Small intestine (tissue), 7 donors: ENCODE measurements around the gene CELF2. TPM values are rescaled to one million over a fixed set of nuclear protein-coding genes. Genes with fewer than 3 reads are reported as not detected.

Experiments used
- DNase-seq, 2 donors: peaks; one replicate each; pipeline versions ENCODE4 v3.0.0 to v3.0.0-alpha.2; 2013
- FAIRE-seq: peaks from 2 replicates; lab custom pipeline; 2012; peaks lifted over from hg19 to GRCh38; lab: Jason Lieb, UNC
- H3K27ac ChIP-seq, 3 donors: one replicate each; pipeline ENCODE4 v1.5.1; 2013; ENCODE audit warnings: low read length in 2 of 3, mild to moderate bottlenecking in 2 of 3, control low read depth in 1 of 3, inconsistent platforms in 1 of 3, low read depth in 1 of 3, moderate library complexity in 1 of 3
- H3K27me3 ChIP-seq, 3 donors: one replicate each; pipeline ENCODE4 v1.6.1; 2013; ENCODE audit warnings: low read length in 3 of 3, inconsistent platforms in 1 of 3; ENCODE audit not compliant: control insufficient read depth in 3 of 3, insufficient read depth in 3 of 3
- H3K36me3 ChIP-seq, 3 donors: one replicate each; pipeline ENCODE4 v1.6.1; 2013; ENCODE audit warnings: low read length in 3 of 3, inconsistent platforms in 1 of 3, low read depth in 1 of 3, mild to moderate bottlenecking in 1 of 3, moderate library complexity in 1 of 3; ENCODE audit not compliant: control insufficient read depth in 3 of 3, insufficient read depth in 2 of 3
- H3K4me1 ChIP-seq, 3 donors: one replicate each; pipeline ENCODE4 v1.6.1; 2013; ENCODE audit warnings: low read length in 2 of 3, inconsistent platforms in 1 of 3, low read depth in 1 of 3, mild to moderate bottlenecking in 1 of 3, moderate library complexity in 1 of 3; ENCODE audit not compliant: control insufficient read depth in 3 of 3, insufficient read depth in 2 of 3
- H3K4me3 ChIP-seq, 3 donors: one replicate each; pipeline ENCODE4 v1.5.1; 2013; ENCODE audit warnings: low read length in 3 of 3, control low read depth in 1 of 3, inconsistent platforms in 1 of 3, low read depth in 1 of 3, mild to moderate bottlenecking in 1 of 3, moderate library complexity in 1 of 3
- H3K9me3 ChIP-seq, 2 donors: one replicate each; pipeline ENCODE4 v1.6.1; 2013; ENCODE audit warnings: low read depth in 1 of 2, low read length in 1 of 2; ENCODE audit not compliant: control insufficient read depth in 2 of 2, insufficient read depth in 1 of 2
- WGBS, 3 donors: extraction: QIAGEN DNeasy Blood & Tissue Kit; methylation state at CpG; one replicate each; pipeline ENCODE4 v1.1.7; 2013; 5-methylcytosine and 5-hydroxymethylcytosine counted together
- polyA plus RNA-seq, 4 donors: library from polyadenylated mRNA; stranded (reverse) in 3 of 4; unstranded in 1 of 4; fragments of 200-250 nt in 3 of 4; fragments of 120-200 nt in 1 of 4; gene quantifications; one replicate each; pipeline versions ENCODE4 v1.2.1 to v1.2.3, GENCODE V29; 2013
- donor health status: healthy with polysubstance abuse.
- donor health status: control.
- donor health status: control.
- donor health status: Bipolar disorder and iron deficiency.
- donor health status: healthy.

The CELF2 gene
- polyA plus RNA-seq, 4 donors: 1.8 to 11.6 (median 6.1) TPM

GRCh38 chr10:11093771-11094736 is 76.4 kb downstream of the CELF2 start:
- FAIRE-seq: no peak
- H3K36me3 ChIP-seq: no peaks in the 10 kb centered on the region

GRCh38 chr10:11095374-11095801 is 77.7 kb downstream of the CELF2 start:
- DNase-seq (no peak), FAIRE-seq (no peak)
- WGBS, 3 donors: 88 to 93% (median 90%) methylated on average over 12 of the region's 12 CpGs
- H3K27me3 ChIP-seq: no peaks in the 10 kb centered on the region
- H3K4me3 ChIP-seq: no peak overlapping the region
- H3K4me1 ChIP-seq: no peaks in the 10 kb centered on the region
- no peak overlapping the region for H3K27ac ChIP-seq
- H3K36me3 ChIP-seq: no peaks in the 10 kb centered on the region
- no peaks in the 10 kb centered on the region for H3K9me3 ChIP-seq

More at GRCh38 chr10:11093771-11094736, 76.4 kb downstream of the CELF2 start:
- no peaks in the 10 kb centered on the region for H3K4me1 ChIP-seq
- H3K9me3 ChIP-seq: no peaks in the 10 kb centered on the region
- H3K4me3 ChIP-seq: no peak overlapping the region
- WGBS, 3 donors: 82 to 92% (median 82%) methylated on average over 10 of the region's 10 CpGs
- no peak overlapping the region for H3K27ac ChIP-seq
- DNase-seq: no peak
- no peaks in the 10 kb centered on the region for H3K27me3 ChIP-seq

GRCh38 chr10:11096422-11096821 is 78.8 kb downstream of the CELF2 start:
- Histone ChIP-seq H3K4me3 (no peak overlapping the region), H3K9me3 (no peaks in the 10 kb centered on the region), H3K4me1 (no peaks in the 10 kb centered on the region), H3K27me3 (no peaks in the 10 kb centered on the region), H3K27ac (no peak overlapping the region), H3K36me3 (no peaks in the 10 kb centered on the region)
- FAIRE-seq: no peak
- no peak for DNase-seq
- 87 to 92% (median 91%) methylated on average over 3 of the region's 3 CpGs for WGBS, 3 donors

- FAIRE-seq: no peak
- WGBS, 3 donors: 82 to 95% (median 84%) methylated on average over 3 of the region's 3 CpGs
- no peaks in the 10 kb centered on the region for H3K4me1 ChIP-seq
- DNase-seq: no peak
- H3K27ac ChIP-seq: no peak overlapping the region
- no peaks in the 10 kb centered on the region for H3K9me3 ChIP-seq
- H3K36me3 ChIP-seq: no peaks in the 10 kb centered on the region
- no peaks in the 10 kb centered on the region for H3K27me3 ChIP-seq
- no peak overlapping the region for H3K4me3 ChIP-seq
Observed at GRCh38 chr10:11097686-11098085, 80.0 kb downstream of the CELF2 start.

- 71 to 82% (median 72%) methylated on average over 10 of the region's 10 CpGs for WGBS, 3 donors
- no peak overlapping the region for H3K4me3 ChIP-seq
- DNase-seq (no peak), FAIRE-seq (no peak)
- H3K27me3 ChIP-seq: no peaks in the 10 kb centered on the region
- no peak overlapping the region for H3K27ac ChIP-seq
- no peaks in the 10 kb centered on the region for H3K9me3 ChIP-seq
- H3K4me1 ChIP-seq: no peaks in the 10 kb centered on the region
- no peaks in the 10 kb centered on the region for H3K36me3 ChIP-seq
Observed at GRCh38 chr10:11098666-11099065, 81.0 kb downstream of the CELF2 start.

GRCh38 chr10:11104772-11105675 is 87.4 kb downstream of the CELF2 start:
- WGBS, 3 donors: 83 to 91% (median 85%) methylated on average over 9 of the region's 9 CpGs
- H3K4me1 ChIP-seq: no peaks in the 10 kb centered on the region
- no peak for FAIRE-seq
- peak in 1 of 2 donors; percentile 20 for DNase-seq
- H3K27ac ChIP-seq: no peak overlapping the region
- no peaks in the 10 kb centered on the region for H3K36me3 ChIP-seq
- H3K4me3 ChIP-seq: no peak overlapping the region
- no peaks in the 10 kb centered on the region for H3K27me3 ChIP-seq
- H3K9me3 ChIP-seq: peaks cover 0 to 9% of the 10 kb centered on the region in 2 donors

GRCh38 chr10:11105676-11106004 is 88.0 kb downstream of the CELF2 start:
- 95 to 99% (median 98%) methylated on average over 2 of the region's 2 CpGs for WGBS, 3 donors
- H3K9me3 ChIP-seq: peaks cover 0 to 9% of the 10 kb centered on the region in 2 donors

GRCh38 chr10:11106621-11107374 is 89.1 kb downstream of the CELF2 start:
- H3K4me1 ChIP-seq: no peaks in the 10 kb centered on the region
- WGBS, 3 donors: 87 to 95% (median 93%) methylated on average over 7 of the region's 7 CpGs

More at GRCh38 chr10:11105676-11106004, 88.0 kb downstream of the CELF2 start:
- Histone ChIP-seq H3K27ac (no peak overlapping the region), H3K36me3 (no peaks in the 10 kb centered on the region), H3K27me3 (no peaks in the 10 kb centered on the region), H3K4me1 (no peaks in the 10 kb centered on the region), H3K4me3 (no peak overlapping the region)
- FAIRE-seq (no peak), DNase-seq (no peak)

More at GRCh38 chr10:11106621-11107374, 89.1 kb downstream of the CELF2 start:
- Histone ChIP-seq H3K4me3 (no peak overlapping the region), H3K27me3 (no peaks in the 10 kb centered on the region), H3K27ac (no peak overlapping the region), H3K36me3 (no peaks in the 10 kb centered on the region), H3K9me3 (peaks cover 0 to 9% of the 10 kb centered on the region in 2 donors)
- no peak for DNase-seq
- FAIRE-seq: no peak
